ENCODE results near the gene HECW1.
"Not testable (repeated sequence)": the region's sequence is repeated elsewhere in the genome, so short reads cannot be mapped to it uniquely, and the experiment has no call there.

The HECW1 gene

GRCh38 chr7:43314379-43315158 is 202.1 kb downstream of the HECW1 start:
- DNase-seq = no peak

- DNase-seq = no peak
Measured at GRCh38 chr7:43317075-43317474, 204.6 kb downstream of the HECW1 start.

- DNase-seq = no peak
Measured at GRCh38 chr7:43318188-43318770, 205.8 kb downstream of the HECW1 start.

GRCh38 chr7:43325595-43325994 is 213.1 kb downstream of the HECW1 start:
- DNase-seq = no peak

GRCh38 chr7:43328336-43328735 is 215.9 kb downstream of the HECW1 start:
- no peak for DNase-seq

- DNase-seq = no peak
Measured at GRCh38 chr7:43328785-43329380, 216.4 kb downstream of the HECW1 start.

- DNase-seq = no peak
Measured at GRCh38 chr7:43332193-43332796, 219.8 kb downstream of the HECW1 start.

- no peak for DNase-seq
Measured at GRCh38 chr7:43337191-43337590, 224.7 kb downstream of the HECW1 start.

GRCh38 chr7:43337811-43338210 is 225.4 kb downstream of the HECW1 start:
- no peak for DNase-seq

- DNase-seq = no peak
Measured at GRCh38 chr7:43341132-43341531, 228.7 kb downstream of the HECW1 start.

- not testable (repeated sequence) for DNase-seq
Measured at GRCh38 chr7:43343417-43343816, 231.0 kb downstream of the HECW1 start.

- DNase-seq = not testable (repeated sequence)
Measured at GRCh38 chr7:43345696-43346095, 233.2 kb downstream of the HECW1 start.

GRCh38 chr7:43351683-43352082 is 239.2 kb downstream of the HECW1 start:
- no peak for DNase-seq

- no peak for DNase-seq
Measured at GRCh38 chr7:43353902-43354301, 241.5 kb downstream of the HECW1 start.

GRCh38 chr7:43362652-43363034 is 250.2 kb downstream of the HECW1 start:
- peak; percentile 45 for DNase-seq

GRCh38 chr7:43363035-43363791 is 250.8 kb downstream of the HECW1 start:
- DNase-seq = no peak

- DNase-seq = no peak
Measured at GRCh38 chr7:43364391-43364790, 251.9 kb downstream of the HECW1 start.

GRCh38 chr7:43372676-43373355 is 260.4 kb downstream of the HECW1 start:
- DNase-seq = no peak

GRCh38 chr7:43377196-43377960 is 264.9 kb downstream of the HECW1 start:
- no peak for DNase-seq

GRCh38 chr7:43379210-43379609 is 266.8 kb downstream of the HECW1 start:
- no peak for DNase-seq

GRCh38 chr7:43384616-43385308 is 272.3 kb downstream of the HECW1 start:
- DNase-seq = no peak

Data from right hindlimb (tissue), 1 donor.